ENCODE results near the gene MT1F.

MT1F gene

DNA sequence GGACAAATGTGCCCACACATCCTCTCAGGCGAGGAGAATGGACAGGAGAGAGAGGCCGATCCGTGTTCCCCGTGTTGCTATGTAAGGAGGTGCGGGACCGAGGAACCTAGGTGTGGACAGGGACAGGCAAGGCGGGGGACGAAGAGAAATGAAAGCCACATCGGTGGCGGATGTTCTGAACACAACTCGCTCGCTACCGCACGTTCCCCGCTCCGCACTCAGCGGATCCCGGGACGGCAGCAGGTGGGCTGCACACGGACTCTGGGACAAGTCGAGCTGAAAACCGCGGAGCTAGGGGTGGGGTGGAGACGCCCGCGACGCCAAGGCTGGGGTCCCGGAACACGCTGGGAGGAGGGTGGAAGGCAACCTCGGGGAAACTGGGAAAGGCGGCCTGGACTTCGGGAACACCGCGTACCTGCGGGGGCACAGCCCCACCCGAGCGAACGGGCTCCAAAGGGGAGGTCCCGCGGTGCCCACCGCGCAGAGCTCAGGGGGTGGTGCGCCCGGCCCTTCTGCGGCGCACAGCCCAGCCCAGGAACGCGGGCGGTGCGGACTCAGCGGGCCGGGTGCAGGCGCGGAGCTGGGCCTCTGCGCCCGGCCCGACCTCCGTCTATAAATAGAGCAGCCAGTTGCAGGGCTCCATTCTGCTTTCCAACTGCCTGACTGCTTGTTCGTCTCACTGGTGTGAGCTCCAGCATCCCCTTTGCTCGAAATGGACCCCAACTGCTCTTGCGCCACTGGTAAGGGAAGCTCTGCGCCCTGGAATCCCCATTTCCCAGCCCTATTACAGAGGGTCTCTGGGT, 32.4 kb upstream of the MT1F start, which contains the start of gene MT1E:
TSS of gene MT1E (plus strand) at position 642 of the 803 bp plus-strand sequence. CDS start at position 713, 71 bp downstream.
- in situ Hi-C loops (cut with HindIII; ENCODE audit: low sequenced_read_pairs): no loop called here

DNA sequence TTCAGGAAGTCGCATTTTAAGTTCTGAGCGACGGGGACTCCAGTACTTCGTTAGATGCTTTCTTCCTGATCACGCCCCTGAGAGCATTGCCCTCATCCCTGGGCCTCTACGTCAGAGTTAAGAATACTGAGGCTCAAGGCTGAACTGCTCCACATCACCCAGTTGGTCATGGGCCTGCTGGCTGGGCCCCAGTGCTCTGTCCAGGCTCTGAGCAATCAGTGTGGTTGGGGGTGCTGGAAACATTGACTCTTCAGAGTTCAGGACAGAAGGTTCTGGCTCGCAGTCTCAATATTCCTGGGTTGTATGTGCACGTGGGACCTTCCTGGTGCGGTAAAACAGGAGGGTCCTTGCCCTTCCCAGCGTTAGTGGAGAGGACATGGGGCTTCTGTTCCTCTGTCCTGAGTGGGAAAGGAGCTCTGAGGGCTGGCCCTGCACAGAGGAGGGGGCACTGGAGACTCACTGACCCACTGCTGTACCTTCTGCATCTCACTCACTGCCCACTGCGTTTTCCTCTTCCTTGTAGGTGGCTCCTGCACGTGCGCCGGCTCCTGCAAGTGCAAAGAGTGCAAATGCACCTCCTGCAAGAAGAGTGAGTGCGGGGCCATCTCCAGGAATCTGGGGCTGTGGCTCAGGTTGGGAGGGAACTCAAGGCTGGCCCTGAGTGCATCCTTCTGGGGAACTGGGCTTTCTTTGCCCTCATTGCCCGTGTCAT, 31.7 kb upstream of the MT1F start:
- in situ Hi-C loops (cut with HindIII; ENCODE audit: low sequenced_read_pairs): no loop called here

- in situ Hi-C loops (cut with HindIII; ENCODE audit: low sequenced_read_pairs): no loop called here
Observed at GRCh38 chr16:56626685-56627084, 31.1 kb upstream of the MT1F start.

GRCh38 chr16:56628486-56629350, 29.0 kb upstream of the MT1F start:
- in situ Hi-C loops (cut with HindIII; ENCODE audit: low sequenced_read_pairs): no loop called here

- in situ Hi-C loops (cut with HindIII; ENCODE audit: low sequenced_read_pairs): no loop called here
Observed at GRCh38 chr16:56629531-56629930, 28.2 kb upstream of the MT1F start.

GRCh38 chr16:56630134-56630533, 27.6 kb upstream of the MT1F start:
- in situ Hi-C loops (cut with HindIII; ENCODE audit: low sequenced_read_pairs): no loop called here

- in situ Hi-C loops (cut with HindIII; ENCODE audit: low sequenced_read_pairs): no loop called here
Observed at GRCh38 chr16:56631197-56631596, 26.6 kb upstream of the MT1F start.

DNA sequence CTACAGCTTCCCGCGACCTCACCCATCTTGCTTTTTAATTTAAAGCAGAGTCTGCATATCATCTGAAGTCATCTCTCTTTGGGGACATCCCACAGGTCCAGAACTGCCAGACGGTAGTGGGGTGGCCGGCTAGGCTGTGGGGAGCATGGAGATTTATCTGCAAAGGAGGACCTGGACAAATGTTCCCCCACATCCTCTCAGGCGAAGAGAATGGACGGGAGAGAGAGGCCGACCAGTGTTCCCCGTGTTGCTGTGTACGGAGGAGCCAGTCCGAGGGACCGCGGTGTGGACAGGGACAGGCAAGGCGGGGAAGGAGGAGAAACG, 26.0 kb upstream of the MT1F start:
- in situ Hi-C loops (cut with HindIII; ENCODE audit: low sequenced_read_pairs): no loop called here

DNA sequence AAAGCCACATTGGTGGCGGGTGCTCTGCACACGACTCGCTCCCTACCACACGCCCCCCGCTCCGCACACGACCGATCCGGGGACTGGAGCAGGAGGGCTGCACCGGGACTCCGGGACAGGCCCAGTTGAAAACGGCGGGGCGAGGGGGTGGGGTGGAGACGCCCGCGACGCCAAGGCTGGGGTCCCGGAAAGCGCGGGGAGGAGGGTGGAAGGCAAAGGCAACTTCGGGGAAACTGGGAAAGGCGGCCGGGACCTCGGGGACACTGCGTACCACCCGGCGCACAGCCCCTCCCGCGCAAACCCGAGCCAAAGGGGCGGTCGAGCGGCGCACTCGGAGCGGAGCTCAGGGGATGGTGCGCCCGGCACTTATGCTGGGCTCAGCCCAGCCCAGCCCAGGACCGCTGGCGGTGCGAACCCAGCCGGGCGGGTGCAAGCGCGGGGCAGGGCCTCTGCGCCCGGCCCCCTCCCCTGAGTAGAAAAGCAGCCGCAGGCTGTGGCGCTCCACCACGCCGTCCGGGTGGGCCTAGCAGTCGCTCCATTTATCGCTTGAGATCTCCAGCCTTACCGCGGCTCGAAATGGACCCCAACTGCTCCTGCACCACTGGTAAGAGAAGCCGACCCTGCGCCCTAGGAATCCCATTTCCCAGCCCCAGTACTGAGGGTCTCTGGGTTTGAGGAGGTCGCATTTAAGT, 25.5 kb upstream of the MT1F start, which contains the start of gene MT1M:
TSS of gene MT1M (plus strand) at position 504 of the 692 bp plus-strand sequence. CDS start at position 577, 73 bp downstream.
- in situ Hi-C loops (cut with HindIII; ENCODE audit: low sequenced_read_pairs): no loop called here

DNA sequence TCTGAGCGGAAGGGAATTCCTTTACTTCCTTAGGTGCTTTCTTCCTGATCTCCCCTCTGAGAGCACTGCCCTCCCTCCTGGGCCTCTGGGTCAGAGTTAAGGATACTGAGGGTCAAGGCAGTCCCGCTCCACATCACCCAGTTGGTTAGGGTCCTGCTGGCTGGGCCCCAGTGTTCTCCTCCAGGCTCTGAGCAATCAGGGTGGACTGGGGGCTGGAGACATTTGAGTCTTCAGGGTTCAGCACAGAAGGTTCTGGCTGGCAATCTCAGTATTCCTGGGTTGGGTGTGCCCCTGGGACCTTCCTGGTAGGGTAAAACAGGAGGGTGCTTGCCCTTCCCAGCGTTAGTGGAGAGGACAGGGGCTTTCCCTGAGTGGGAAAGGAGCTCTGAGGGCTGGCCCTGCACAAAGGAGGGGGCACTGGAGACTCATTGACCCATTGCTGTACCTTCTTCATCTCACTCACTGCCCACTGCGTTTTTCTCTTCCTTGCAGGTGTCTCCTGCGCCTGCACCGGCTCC, 24.9 kb upstream of the MT1F start:
- in situ Hi-C loops (cut with HindIII; ENCODE audit: low sequenced_read_pairs): no loop called here

GRCh38 chr16:56633535-56633934, 24.2 kb upstream of the MT1F start:
- in situ Hi-C loops (cut with HindIII; ENCODE audit: low sequenced_read_pairs): no loop called here

GRCh38 chr16:56634715-56635440, 22.9 kb upstream of the MT1F start:
- in situ Hi-C loops (cut with HindIII; ENCODE audit: low sequenced_read_pairs): no loop called here

DNA sequence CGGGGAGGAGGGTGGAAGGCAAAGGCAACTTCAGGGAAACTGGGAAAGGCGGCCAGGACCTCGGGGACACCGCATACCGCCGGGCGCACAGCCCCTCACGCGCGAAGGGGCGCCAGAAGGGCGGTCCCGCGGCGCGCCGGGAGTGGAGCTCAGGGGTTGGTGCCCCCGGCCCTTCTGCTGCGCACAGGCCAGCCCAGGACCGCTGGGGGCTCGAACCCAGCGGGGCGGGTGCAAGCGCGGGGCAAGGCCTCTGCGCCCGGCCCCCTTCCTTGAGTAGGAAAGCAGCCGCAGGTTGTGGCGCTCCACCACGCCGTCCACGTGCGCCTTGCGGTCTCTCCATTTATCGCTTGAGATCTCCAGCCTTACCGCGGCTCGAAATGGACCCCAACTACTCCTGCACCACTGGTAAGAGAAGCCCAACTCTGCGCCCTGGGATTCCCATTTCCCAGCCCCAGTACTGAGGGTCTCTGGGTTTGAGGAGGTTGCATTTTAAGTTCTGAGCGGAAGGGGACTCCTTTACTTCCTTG, 22.3 kb upstream of the MT1F start:
- in situ Hi-C loops (cut with HindIII; ENCODE audit: low sequenced_read_pairs): no loop called here

GRCh38 chr16:56636616-56637413, 20.9 kb upstream of the MT1F start:
- in situ Hi-C loops (cut with HindIII; ENCODE audit: low sequenced_read_pairs): no loop called here

DNA sequence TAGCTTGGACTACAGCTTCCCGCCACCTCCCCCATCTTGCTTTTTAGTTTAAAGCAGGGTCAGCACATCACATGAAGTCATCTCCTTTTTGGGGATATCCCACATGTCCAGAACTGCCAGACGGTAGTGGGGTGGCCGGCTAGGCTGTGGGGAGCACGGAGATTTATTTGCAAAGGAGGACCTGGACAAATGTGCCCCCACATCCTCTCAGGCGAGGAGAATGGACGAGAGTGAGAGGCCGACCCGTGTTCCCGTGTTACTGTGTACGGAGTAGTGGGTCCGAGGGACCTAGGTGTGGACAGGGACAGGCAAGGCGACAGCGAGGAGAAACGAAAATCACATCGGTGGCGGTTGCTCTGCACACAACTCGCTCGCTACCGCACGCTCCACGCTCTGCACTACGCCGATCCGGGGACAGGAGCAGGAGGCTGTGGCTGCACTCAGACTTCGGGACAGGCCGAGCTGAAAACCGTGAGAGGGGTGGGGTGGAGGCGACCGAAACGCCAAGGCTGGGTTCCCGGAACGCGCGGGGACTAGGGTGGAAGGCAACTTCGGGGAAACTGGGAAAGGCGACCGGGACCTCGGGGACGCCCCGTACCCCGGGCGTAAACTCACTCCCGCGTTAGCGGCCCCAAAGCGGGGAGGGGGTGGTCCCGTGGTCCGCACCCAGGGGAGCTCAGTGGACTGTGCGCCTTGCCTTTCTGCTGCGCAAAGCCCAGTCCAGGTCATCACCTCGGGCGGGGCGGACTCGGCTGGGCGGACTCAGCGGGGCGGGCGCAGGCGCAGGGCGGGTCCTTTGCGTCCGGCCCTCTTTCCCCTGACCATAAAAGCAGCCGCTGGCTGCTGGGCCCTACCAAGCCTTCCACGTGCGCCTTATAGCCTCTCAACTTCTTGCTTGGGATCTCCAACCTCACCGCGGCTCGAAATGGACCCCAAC, 19.7 kb upstream of the MT1F start, which contains the start of gene MT1A:
TSS of gene MT1A (plus strand) at position 853 of the 937 bp plus-strand sequence. CDS start at position 926, 73 bp downstream.
- in situ Hi-C loops (cut with HindIII; ENCODE audit: low sequenced_read_pairs): no loop called here

GRCh38 chr16:56639045-56639444, 18.7 kb upstream of the MT1F start:
- in situ Hi-C loops (cut with HindIII; ENCODE audit: low sequenced_read_pairs): no loop called here

- in situ Hi-C loops (cut with HindIII; ENCODE audit: low sequenced_read_pairs): no loop called here
Observed at GRCh38 chr16:56640076-56640475, 17.7 kb upstream of the MT1F start.

DNA sequence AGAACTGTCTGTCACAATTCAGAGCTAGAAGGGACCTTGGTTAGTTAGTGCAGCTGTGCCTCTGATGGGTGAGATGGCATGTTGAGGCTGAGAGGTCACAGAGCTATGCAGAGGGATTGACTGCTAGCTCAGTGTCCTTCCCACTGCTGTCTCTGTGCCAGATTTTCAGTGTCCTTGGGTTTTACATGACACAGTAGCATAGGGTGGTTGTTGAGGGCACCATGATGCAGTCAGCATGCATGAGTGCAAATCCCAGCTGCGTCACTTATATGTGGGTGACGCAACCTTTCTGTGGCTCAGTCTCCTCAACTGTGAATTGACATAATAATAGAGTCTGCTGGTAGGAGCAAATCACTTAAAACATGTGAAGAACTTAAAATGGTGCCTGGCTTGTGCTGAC, 16.6 kb upstream of the MT1F start:
- in situ Hi-C loops (cut with HindIII; ENCODE audit: low sequenced_read_pairs): no loop called here

Measured in endothelial cell of hepatic sinusoid (primary cell).